Gastrocnemius medialis (tissue), 4 donors: ENCODE results near the gene FMNL3.

Source experiments
- CTCF ChIP-seq, 5 experiments: fragments of 450-650 bp in 3 of 5; fragments of 200-600 bp in 2 of 5; sonication (generic) in 2 of 5; IDR thresholded peaks in 4 of 5; conservative IDR thresholded peaks in 1 of 5; 1 replicate in 4 of 5; 2 replicates in 1 of 5; pipeline ENCODE4 v1.5.1; 2016 to 2019; ENCODE audit warnings: antibody characterized with exemption in 5 of 5, mild to moderate bottlenecking in 3 of 5, moderate library complexity in 3 of 5
- POLR2A ChIP-seq, 2 donors: fragments of 450-650 bp; IDR thresholded peaks; one replicate each; pipeline ENCODE4 v1.6.1; 2017; ENCODE audit warnings: antibody characterized with exemption in 2 of 2, mild to moderate bottlenecking in 2 of 2, moderate library complexity in 2 of 2

- TF ChIP-seq CTCF (IDR thresholded peaks at IDR 0.05 in 4 of 5, conservative IDR thresholded peaks at IDR 0.05 in 1 of 5), result no peak
- TF ChIP-seq POLR2A (IDR thresholded peaks at IDR 0.05), result no peak
Measured at GRCh38 chr12:49655595-49656236, 51.5 kb downstream of the FMNL3 start.
